HG02938 (cell line): ENCODE results near the gene TBL1XR1.
A peak's percentile ranks its signal among the peaks of the same experiment; 100 is the strongest.
"Not testable (repeated sequence)": the region's sequence is repeated elsewhere in the genome, so short reads cannot be mapped to it uniquely, and the experiment has no call there.

Experiments used
- ATAC-seq: cut with Tn5 transposase; IDR thresholded peaks from one replicate; pipeline ENCODE4 v1.9.1; 2021; ENCODE audit warnings: mild to moderate bottlenecking, moderate library complexity; ENCODE audit not compliant: unreplicated experiment

The TBL1XR1 gene

GRCh38 chr3:177185035-177185574 lies 12.2 kb downstream of the TBL1XR1 start:
- ATAC-seq = peak; percentile 40

- ATAC-seq = peak; percentile 93
These were observed 12.7 kb downstream of the TBL1XR1 start for GRCh38 chr3:177184602-177185001.

- no peak for ATAC-seq
These were observed 14.9 kb downstream of the TBL1XR1 start for GRCh38 chr3:177182352-177182751.

GRCh38 chr3:177181418-177181817 lies 15.9 kb downstream of the TBL1XR1 start:
- ATAC-seq = no peak

- ATAC-seq = no peak
These were observed 16.8 kb downstream of the TBL1XR1 start for GRCh38 chr3:177180506-177180905.

- ATAC-seq = no peak
These were observed 17.8 kb downstream of the TBL1XR1 start for GRCh38 chr3:177179281-177180067.

GRCh38 chr3:177177749-177178221 lies 19.5 kb downstream of the TBL1XR1 start:
- ATAC-seq = no peak

- no peak for ATAC-seq
These were observed 22.6 kb downstream of the TBL1XR1 start for GRCh38 chr3:177174607-177175170.

GRCh38 chr3:177169936-177170722 lies 27.2 kb downstream of the TBL1XR1 start:
- no peak for ATAC-seq

- ATAC-seq = no peak
These were observed 28.9 kb downstream of the TBL1XR1 start for GRCh38 chr3:177168431-177168830.

GRCh38 chr3:177162742-177163141 lies 34.5 kb downstream of the TBL1XR1 start:
- no peak for ATAC-seq

GRCh38 chr3:177161603-177162002 lies 35.7 kb downstream of the TBL1XR1 start:
- ATAC-seq = not testable (repeated sequence)

- no peak for ATAC-seq
These were observed 38.8 kb downstream of the TBL1XR1 start for GRCh38 chr3:177158461-177158860.

GRCh38 chr3:177157492-177157891 lies 39.8 kb downstream of the TBL1XR1 start:
- ATAC-seq = no peak

GRCh38 chr3:177154733-177155132 lies 42.5 kb downstream of the TBL1XR1 start:
- no peak for ATAC-seq

- peak; percentile 77 for ATAC-seq
These were observed 46.2 kb downstream of the TBL1XR1 start for GRCh38 chr3:177150970-177151627.

GRCh38 chr3:177150218-177150916 lies 46.9 kb downstream of the TBL1XR1 start:
- ATAC-seq = peak; percentile 4

- no peak for ATAC-seq
These were observed 48.2 kb downstream of the TBL1XR1 start for GRCh38 chr3:177149106-177149505.

GRCh38 chr3:177147790-177148189 lies 49.5 kb downstream of the TBL1XR1 start:
- no peak for ATAC-seq

- ATAC-seq = no peak
These were observed 50.6 kb downstream of the TBL1XR1 start for GRCh38 chr3:177146646-177147045.
